Endodermal cell (in vitro differentiated cells): Measurements from ENCODE around the gene EPHA8. TPM values are rescaled to one million over a fixed set of nuclear protein-coding genes. Genes with fewer than 3 reads are reported as not detected.

ENCODE experiments used
- DNase-seq: peaks from one replicate; pipeline ENCODE4 v3.0.0-alpha.2; 2017
- H3K27ac ChIP-seq: 2 replicates; pipeline ENCODE4 v1.5.1; 2013; ENCODE audit warnings: mild to moderate bottlenecking, low read depth, low read length, moderate library complexity
- H3K27me3 ChIP-seq: 2 replicates; pipeline ENCODE4 v1.6.1; 2013; ENCODE audit warnings: mild to moderate bottlenecking, low read length, moderate library complexity; ENCODE audit not compliant: insufficient read depth, control insufficient read depth, poor library complexity, severe bottlenecking
- H3K36me3 ChIP-seq: 2 replicates; pipeline ENCODE4 v1.7.0; 2013; ENCODE audit warnings: mild to moderate bottlenecking, low read length, moderate library complexity; ENCODE audit not compliant: control insufficient read depth, insufficient read depth
- H3K4me1 ChIP-seq: one replicate; pipeline ENCODE4 v1.7.0; 2013; ENCODE audit warnings: low read length; ENCODE audit not compliant: control insufficient read depth, insufficient read depth
- H3K4me3 ChIP-seq: 2 replicates; pipeline ENCODE4 v1.5.1; 2013; ENCODE audit warnings: mild to moderate bottlenecking, low read length, moderate library complexity
- H3K9ac ChIP-seq: 2 replicates; pipeline ENCODE4 v1.6.1; 2013; ENCODE audit warnings: mild to moderate bottlenecking, low read length, moderate library complexity; ENCODE audit not compliant: poor library complexity, severe bottlenecking; ENCODE audit errors: extremely low read depth
- H3K9me3 ChIP-seq: 2 replicates; pipeline ENCODE4 v1.6.1; 2013; ENCODE audit warnings: mild to moderate bottlenecking, low read length, moderate library complexity; ENCODE audit not compliant: control insufficient read depth
- H3K27ac Mint-ChIP-seq: 2 replicates; pipeline ENCODE4 v1.8.0; 2020; ENCODE audit warnings: mixed read lengths
- H3K27me3 Mint-ChIP-seq: 2 replicates; pipeline ENCODE4 v1.8.0; 2021; ENCODE audit warnings: mild to moderate bottlenecking, mixed read lengths; ENCODE audit not compliant: insufficient read depth
- H3K36me3 Mint-ChIP-seq: 2 replicates; pipeline ENCODE4 v1.8.0; 2020; ENCODE audit warnings: low read depth, mixed read lengths
- H3K4me1 Mint-ChIP-seq: 2 replicates; pipeline ENCODE4 v1.8.0; 2020; ENCODE audit warnings: mixed read lengths
- H3K4me3 Mint-ChIP-seq: 2 replicates; pipeline ENCODE4 v1.8.0; 2020; ENCODE audit warnings: mild to moderate bottlenecking, moderate library complexity, mixed read lengths
- H3K9me3 Mint-ChIP-seq: 2 replicates; pipeline ENCODE4 v1.8.0; 2020; ENCODE audit warnings: mild to moderate bottlenecking, mixed read lengths
- CTCF ChIP-seq: fragments of 200-600 bp; sonication (generic); conservative IDR thresholded peaks from 2 replicates; pipeline ENCODE4 v1.5.0; 2021; ENCODE audit warnings: antibody characterized with exemption, mild to moderate bottlenecking
- WGBS, 2 experiments: methylation state at CpG; one replicate each; pipeline versions ENCODE4 v1.1.5 to v1.1.7; 2013; ENCODE audit warnings: missing lambda C conversion rate in 2 of 2, mixed read lengths in 1 of 2; ENCODE audit not compliant: insufficient coverage in 1 of 2, insufficient read length in 1 of 2; 5-methylcytosine and 5-hydroxymethylcytosine counted together
- total RNA-seq, 2 donors: library from RNA; stranded (reverse); fragmentation: NEBNext Ultra II Directional in 1 of 2; extraction: Animal tissue kit (Norgen Biotek cat#: 25700) in 1 of 2; gene quantifications; 2 replicates in 1 of 2; 3 replicates in 1 of 2; pipeline ENCODE4 v1.2.1, GENCODE V29; 2021

The EPHA8 gene
- total RNA-seq, 2 donors from 2014 or later: 1.5 TPM

GRCh38 chr1:22527122-22527521 is 36.2 kb upstream of the EPHA8 start:
- peak; percentile 66 for DNase-seq
- TF ChIP-seq CTCF: peak; percentile 57
- Mint-ChIP-seq H3K36me3 (peaks cover 40% of the 10 kb centered on the region), H3K4me3 (no peak overlapping the region), H3K27me3 (no peaks in the 10 kb centered on the region), H3K27ac (peak overlapping the region; percentile 81), H3K9me3 (no peaks in the 10 kb centered on the region), H3K4me1 (peaks cover 17% of the 10 kb centered on the region)
- Histone ChIP-seq H3K4me1 (peaks cover 16% of the 10 kb centered on the region), H3K27ac (no peak overlapping the region), H3K9ac (no peak overlapping the region), H3K36me3 (peaks cover 46% of the 10 kb centered on the region), H3K9me3 (no peaks in the 10 kb centered on the region), H3K27me3 (no peaks in the 10 kb centered on the region), H3K4me3 (no peak overlapping the region)
- WGBS, 2 experiments: 78 to 84% methylated on average over 5 to 7 of the region's 7 CpGs

GRCh38 chr1:22527555-22528296 is 35.6 kb upstream of the EPHA8 start:
- H3K9me3 ChIP-seq: no peaks in the 10 kb centered on the region
- peak; percentile 72 for DNase-seq
- H3K4me3 ChIP-seq: no peak overlapping the region
- H3K4me1 ChIP-seq: peaks cover 16% of the 10 kb centered on the region
- Mint-ChIP-seq H3K4me1 (peaks cover 17% of the 10 kb centered on the region), H3K36me3 (peaks cover 36% of the 10 kb centered on the region), H3K27ac (peak overlapping the region; percentile 12), H3K4me3 (no peak overlapping the region), H3K9me3 (no peaks in the 10 kb centered on the region), H3K27me3 (no peaks in the 10 kb centered on the region)
- peak; percentile 67 for TF ChIP-seq CTCF
- no peaks in the 10 kb centered on the region for H3K27me3 ChIP-seq
- H3K27ac ChIP-seq: no peak overlapping the region
- 86 to 89% methylated on average over 13 to 15 of the region's 15 CpGs for WGBS, 2 experiments
- no peak overlapping the region for H3K9ac ChIP-seq
- H3K36me3 ChIP-seq: peaks cover 41% of the 10 kb centered on the region

GRCh38 chr1:22528451-22528850 is 34.8 kb upstream of the EPHA8 start:
- Histone ChIP-seq H3K4me1 (peaks cover 16% of the 10 kb centered on the region), H3K27ac (no peak overlapping the region), H3K4me3 (no peak overlapping the region), H3K9me3 (no peaks in the 10 kb centered on the region), H3K36me3 (peaks cover 35% of the 10 kb centered on the region), H3K9ac (no peak overlapping the region), H3K27me3 (no peaks in the 10 kb centered on the region)
- H3K36me3 Mint-ChIP-seq: peaks cover 32% of the 10 kb centered on the region
- no peaks in the 10 kb centered on the region for H3K27me3 Mint-ChIP-seq
- 95 to 97% methylated on average over 4 to 7 of the region's 7 CpGs for WGBS, 2 experiments
- no peaks in the 10 kb centered on the region for H3K9me3 Mint-ChIP-seq
- H3K27ac Mint-ChIP-seq: no peak overlapping the region
- TF ChIP-seq CTCF: no peak
- peaks cover 17% of the 10 kb centered on the region for H3K4me1 Mint-ChIP-seq
- no peak for DNase-seq
- no peak overlapping the region for H3K4me3 Mint-ChIP-seq
